ENCODE results near the gene PDE6C.
A peak's percentile ranks its signal among the peaks of the same experiment; 100 is the strongest.

The PDE6C gene

DNA sequence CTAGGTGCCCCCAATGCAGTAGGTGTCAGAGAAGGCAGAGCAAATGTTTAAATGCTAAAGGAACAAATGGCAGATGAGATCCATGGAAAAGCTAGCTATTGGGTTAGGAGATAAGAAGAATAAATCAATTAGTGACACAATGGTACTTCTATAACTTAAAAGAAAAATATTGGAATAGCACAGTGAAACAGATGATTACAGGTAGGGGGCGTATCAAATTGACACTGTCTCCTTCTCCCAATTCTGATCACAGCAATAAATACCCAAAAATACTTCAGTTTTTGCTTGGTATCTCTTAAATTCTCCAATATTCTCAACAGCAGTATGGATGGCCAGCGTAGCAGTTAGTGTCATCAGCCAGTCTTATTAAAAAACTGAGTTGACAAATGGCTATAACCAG, 84.9 kb downstream of the PDE6C start:
- TF ChIP-seq EZH2phosphoT487 (IDR thresholded peaks at IDR 0.05; ENCODE audit: low read depth): no peak
- TF ChIP-seq, protein P1, sequence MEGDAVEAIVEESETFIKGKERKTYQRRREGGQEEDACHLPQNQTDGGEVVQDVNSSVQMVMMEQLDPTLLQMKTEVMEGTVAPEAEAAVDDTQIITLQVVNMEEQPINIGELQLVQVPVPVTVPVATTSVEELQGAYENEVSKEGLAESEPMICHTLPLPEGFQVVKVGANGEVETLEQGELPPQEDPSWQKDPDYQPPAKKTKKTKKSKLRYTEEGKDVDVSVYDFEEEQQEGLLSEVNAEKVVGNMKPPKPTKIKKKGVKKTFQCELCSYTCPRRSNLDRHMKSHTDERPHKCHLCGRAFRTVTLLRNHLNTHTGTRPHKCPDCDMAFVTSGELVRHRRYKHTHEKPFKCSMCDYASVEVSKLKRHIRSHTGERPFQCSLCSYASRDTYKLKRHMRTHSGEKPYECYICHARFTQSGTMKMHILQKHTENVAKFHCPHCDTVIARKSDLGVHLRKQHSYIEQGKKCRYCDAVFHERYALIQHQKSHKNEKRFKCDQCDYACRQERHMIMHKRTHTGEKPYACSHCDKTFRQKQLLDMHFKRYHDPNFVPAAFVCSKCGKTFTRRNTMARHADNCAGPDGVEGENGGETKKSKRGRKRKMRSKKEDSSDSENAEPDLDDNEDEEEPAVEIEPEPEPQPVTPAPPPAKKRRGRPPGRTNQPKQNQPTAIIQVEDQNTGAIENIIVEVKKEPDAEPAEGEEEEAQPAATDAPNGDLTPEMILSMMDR (IDR thresholded peaks at IDR 0.05; ENCODE audit: low read depth, low read length): peak; percentile 43
- Histone ChIP-seq H3K27me3 (ENCODE audit: low read depth, low read length) (no peaks in the 10 kb centered on the region), H2AFZ (ENCODE audit: low read depth, low read length) (no peak overlapping the region), H3K36me3 (replicated peaks; ENCODE audit: low read depth, low read length) (no peaks in the 10 kb centered on the region), H3K4me2 (ENCODE audit: low read length) (no peak overlapping the region), H3K79me2 (ENCODE audit: low read length) (peaks cover 8% of the 10 kb centered on the region), H3K9me3 (ENCODE audit: insufficient read depth, low read length) (no peaks in the 10 kb centered on the region), H3K4me3 (ENCODE audit: low read length) (no peak overlapping the region), H3K27ac (ENCODE audit: low read length) (no peak overlapping the region), H3K4me1 (ENCODE audit: low read length) (peaks cover 7% of the 10 kb centered on the region), H3K9ac (ENCODE audit: low read length) (no peak overlapping the region), H4K20me1 (ENCODE audit: insufficient read depth, low read length) (no peaks in the 10 kb centered on the region)

DNA sequence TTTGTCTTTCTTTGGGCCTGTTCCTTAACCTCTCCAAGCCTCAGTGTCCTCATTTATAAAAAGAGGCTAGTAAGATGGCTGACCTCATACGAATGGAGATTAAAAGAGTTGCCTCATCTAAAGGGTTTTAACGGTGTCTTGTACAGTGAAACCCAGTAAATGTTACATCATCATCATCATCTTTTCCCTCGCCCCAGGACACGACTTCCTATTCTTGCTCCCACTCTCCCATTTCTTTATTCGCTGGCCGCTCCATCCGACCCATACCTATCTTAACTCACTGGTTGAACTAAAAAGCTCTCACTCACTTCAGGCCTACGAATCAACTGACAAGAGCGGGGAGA, 89.5 kb downstream of the PDE6C start:
- peak overlapping the region; percentile 83 for H2AFZ ChIP-seq (ENCODE audit: low read depth, low read length)
- H3K79me2 ChIP-seq (ENCODE audit: low read length): peaks cover 8% of the 10 kb centered on the region
- peaks cover 7% of the 10 kb centered on the region for H3K4me1 ChIP-seq (ENCODE audit: low read length)
- H3K36me3 ChIP-seq (replicated peaks; ENCODE audit: low read depth, low read length): no peaks in the 10 kb centered on the region
- TF ChIP-seq, protein P1 (IDR thresholded peaks at IDR 0.05; ENCODE audit: low read depth, low read length): no peak
- no peak for TF ChIP-seq EZH2phosphoT487 (IDR thresholded peaks at IDR 0.05; ENCODE audit: low read depth)
- H3K4me3 ChIP-seq (ENCODE audit: low read length): peak overlapping the region; percentile 89
- H3K9me3 ChIP-seq (ENCODE audit: insufficient read depth, low read length): no peaks in the 10 kb centered on the region
- peak overlapping the region; percentile 96 for H3K9ac ChIP-seq (ENCODE audit: low read length)
- H3K27ac ChIP-seq (ENCODE audit: low read length): peak overlapping the region; percentile 59
- H3K4me2 ChIP-seq (ENCODE audit: low read length): peak overlapping the region; percentile 97
- no peaks in the 10 kb centered on the region for H3K27me3 ChIP-seq (ENCODE audit: low read depth, low read length)
- no peaks in the 10 kb centered on the region for H4K20me1 ChIP-seq (ENCODE audit: insufficient read depth, low read length)

DNA sequence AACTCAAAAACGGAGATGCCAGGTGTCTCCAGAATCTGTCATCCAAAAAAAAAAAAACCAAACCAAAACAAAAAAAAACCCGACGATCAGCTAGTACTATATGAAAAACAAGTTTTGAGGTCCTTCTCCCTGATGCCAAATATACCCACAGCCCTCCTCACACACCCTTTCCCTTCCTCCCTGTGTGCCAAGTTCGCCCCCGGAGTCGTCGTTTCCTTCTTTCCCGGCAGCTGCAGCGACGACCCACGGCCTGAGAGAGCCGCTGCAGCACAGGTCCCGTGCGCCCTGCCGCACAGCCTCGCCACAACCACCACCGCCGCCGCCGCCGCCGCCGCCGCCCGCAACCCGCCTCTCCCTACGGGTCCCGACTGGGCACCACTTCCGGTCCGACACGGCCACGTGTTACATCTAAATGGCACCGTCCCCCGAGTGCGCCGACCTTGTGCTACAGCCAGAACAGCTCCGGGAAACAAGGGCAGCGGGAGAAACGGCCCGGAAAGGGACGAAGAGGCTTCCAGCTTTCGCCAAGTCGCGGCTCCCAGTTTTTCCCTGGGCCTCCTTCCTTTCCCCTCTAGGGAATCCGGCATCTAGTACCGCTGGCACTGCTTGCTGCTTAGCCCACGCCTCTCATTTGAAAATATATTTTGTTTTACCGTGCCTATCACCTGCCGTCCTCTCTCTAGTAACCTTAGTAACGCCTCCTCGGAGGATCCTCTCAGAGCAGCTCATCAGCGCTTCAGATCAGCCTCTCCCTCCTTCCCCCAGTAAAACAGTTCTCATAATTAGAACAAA, 90.1 kb downstream of the PDE6C start, which contains the start of gene FRA10AC1:
Gene FRA10AC1, minus strand, starts transcription at position 383 of the 792 bp plus-strand sequence. CDS start 2,486 bp downstream, outside the sequence.
- Histone ChIP-seq H3K4me3 (ENCODE audit: low read length) (peak within 1 kb of the TSS; percentile 89), H3K9me3 (ENCODE audit: insufficient read depth, low read length) (no peaks in the 10 kb centered on the region), H3K27me3 (ENCODE audit: low read depth, low read length) (no peaks in the 10 kb centered on the region), H4K20me1 (ENCODE audit: insufficient read depth, low read length) (no peaks in the 10 kb centered on the region), H3K79me2 (ENCODE audit: low read length) (peaks cover 8% of the 10 kb centered on the region), H3K9ac (ENCODE audit: low read length) (peak within 1 kb of the TSS; percentile 96), H2AFZ (ENCODE audit: low read depth, low read length) (peak within 1 kb of the TSS; percentile 95), H3K4me1 (ENCODE audit: low read length) (peaks cover 8% of the 10 kb centered on the region), H3K36me3 (replicated peaks; ENCODE audit: low read depth, low read length) (no peaks in the 10 kb centered on the region), H3K4me2 (ENCODE audit: low read length) (peak within 1 kb of the TSS; percentile 97), H3K27ac (ENCODE audit: low read length) (peak within 1 kb of the TSS; percentile 59)
- no peak for TF ChIP-seq EZH2phosphoT487 (IDR thresholded peaks at IDR 0.05; ENCODE audit: low read depth)
- TF ChIP-seq, protein P1 (IDR thresholded peaks at IDR 0.05; ENCODE audit: low read depth, low read length): peak; percentile 50

DNA sequence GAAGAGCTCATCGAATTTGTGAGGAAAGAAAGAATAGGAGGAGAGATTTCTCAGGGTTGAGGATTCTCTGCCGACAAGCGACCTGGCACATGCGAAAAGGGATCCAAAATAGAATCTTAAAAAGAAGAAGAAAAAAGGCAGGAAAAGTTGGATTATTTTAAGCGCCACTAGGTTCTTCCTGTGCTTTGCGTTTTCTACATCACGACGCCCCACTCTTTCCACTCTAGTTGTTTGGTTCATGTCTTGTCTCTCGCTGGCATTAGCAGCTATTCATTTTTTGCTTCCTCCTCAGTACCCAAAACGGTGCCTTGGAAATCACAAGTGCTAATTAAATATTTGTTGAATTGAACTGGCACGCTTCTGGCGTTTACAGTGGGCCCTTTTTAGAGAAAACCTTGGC, 90.7 kb downstream of the PDE6C start:
- H3K27ac ChIP-seq (ENCODE audit: low read length): peak overlapping the region; percentile 42
- peak overlapping the region; percentile 95 for H2AFZ ChIP-seq (ENCODE audit: low read depth, low read length)
- peaks cover 15% of the 10 kb centered on the region for H3K4me1 ChIP-seq (ENCODE audit: low read length)
- H3K27me3 ChIP-seq (ENCODE audit: low read depth, low read length): no peaks in the 10 kb centered on the region
- no peak for TF ChIP-seq EZH2phosphoT487 (IDR thresholded peaks at IDR 0.05; ENCODE audit: low read depth)
- TF ChIP-seq, protein P1 (IDR thresholded peaks at IDR 0.05; ENCODE audit: low read depth, low read length): no peak
- peak overlapping the region; percentile 89 for H3K4me3 ChIP-seq (ENCODE audit: low read length)
- no peaks in the 10 kb centered on the region for H3K36me3 ChIP-seq (replicated peaks; ENCODE audit: low read depth, low read length)
- peaks cover 8% of the 10 kb centered on the region for H3K79me2 ChIP-seq (ENCODE audit: low read length)
- no peaks in the 10 kb centered on the region for H4K20me1 ChIP-seq (ENCODE audit: insufficient read depth, low read length)
- peak overlapping the region; percentile 84 for H3K4me2 ChIP-seq (ENCODE audit: low read length)
- peak overlapping the region; percentile 74 for H3K9ac ChIP-seq (ENCODE audit: low read length)
- no peaks in the 10 kb centered on the region for H3K9me3 ChIP-seq (ENCODE audit: insufficient read depth, low read length)

Measured in OCI-LY3 (cell line).